Islet precursor cell (in vitro differentiated cells): ENCODE measurements around the gene TRIM67.

Source experiments
- DNase-seq: peaks from one replicate; pipeline ENCODE4 v3.0.0-alpha.2; 2018

The TRIM67 gene

GRCh38 chr1:231185391-231185790 lies 23.5 kb downstream of the TRIM67 start:
- no peak for DNase-seq

GRCh38 chr1:231186356-231187115 lies 24.7 kb downstream of the TRIM67 start:
- DNase-seq = no peak

GRCh38 chr1:231187571-231187970 lies 25.7 kb downstream of the TRIM67 start:
- DNase-seq = no peak

DNA sequence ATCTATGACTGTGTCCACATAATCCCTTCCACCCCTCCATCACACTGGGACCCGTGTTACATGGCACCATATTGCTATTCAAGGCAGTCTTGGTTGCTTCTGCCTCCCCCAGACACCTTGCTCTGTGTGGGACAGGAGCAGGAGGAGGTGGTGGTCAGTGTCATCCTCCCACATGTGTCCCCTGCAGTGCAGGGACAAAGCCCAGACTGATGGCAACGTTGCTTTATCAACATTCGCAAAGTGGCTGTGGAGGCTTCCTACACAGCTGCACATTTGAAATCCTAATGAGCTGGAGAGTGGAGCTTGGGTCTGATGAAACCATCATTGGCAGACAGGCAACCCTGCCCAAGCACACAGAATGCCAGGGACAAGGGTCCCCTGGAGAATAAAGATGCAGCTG lies 26.2 kb downstream of the TRIM67 start:
- no peak for DNase-seq

- no peak for DNase-seq
Measured at GRCh38 chr1:231188768-231189167, 26.9 kb downstream of the TRIM67 start.

DNA sequence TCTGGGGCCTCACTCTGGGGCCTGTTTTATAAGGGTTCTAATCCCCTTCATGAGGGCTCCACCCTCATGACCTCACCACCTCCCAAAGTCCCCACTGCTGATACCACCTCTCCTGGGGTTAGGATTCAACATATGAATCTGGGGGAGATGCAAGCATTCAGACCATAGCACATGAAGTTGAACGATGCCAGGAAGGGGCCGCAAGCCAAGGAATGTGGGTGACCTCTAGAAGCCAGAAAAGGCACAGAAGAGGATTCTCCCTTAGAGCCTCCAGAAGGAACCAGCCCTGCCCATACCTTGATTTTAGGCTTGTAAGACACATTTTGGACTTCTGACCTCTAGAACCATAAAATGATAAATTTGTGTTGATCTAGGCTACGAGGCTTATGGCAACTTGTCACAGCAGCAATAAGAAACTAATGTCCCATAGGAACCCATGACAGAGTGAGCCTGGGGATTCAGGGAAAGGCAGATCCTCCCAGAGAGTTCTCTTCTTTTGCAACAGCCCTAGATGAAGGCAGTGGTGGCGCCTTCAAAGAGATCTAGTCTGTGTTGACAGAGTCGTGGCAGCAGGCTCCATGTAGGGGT lies 27.9 kb downstream of the TRIM67 start:
- DNase-seq = no peak

DNA sequence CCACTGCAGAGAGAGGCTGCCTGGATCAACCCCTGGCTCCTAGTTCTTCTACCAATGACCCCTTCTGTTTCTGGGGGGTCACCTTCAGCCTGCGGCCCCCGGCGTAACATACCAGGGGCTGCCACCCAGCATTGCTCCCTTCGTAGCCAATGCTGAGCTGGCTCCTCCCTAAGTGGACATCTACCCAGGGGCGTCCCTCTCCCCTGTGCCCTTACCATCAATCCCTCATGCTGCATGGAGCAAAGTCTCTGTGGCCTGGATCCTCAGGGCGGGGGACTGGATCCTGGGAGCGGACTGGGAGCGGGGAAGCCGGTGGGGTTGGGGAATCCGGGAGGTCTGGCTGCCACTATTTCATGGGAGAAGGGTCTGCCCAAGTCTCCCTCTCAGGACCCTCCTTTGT lies 28.6 kb downstream of the TRIM67 start:
- no peak for DNase-seq

- no peak for DNase-seq
Measured at GRCh38 chr1:231192620-231193163, 30.8 kb downstream of the TRIM67 start.

- peak; percentile 35 for DNase-seq
Measured at GRCh38 chr1:231193710-231194340, 32.0 kb downstream of the TRIM67 start.

DNA sequence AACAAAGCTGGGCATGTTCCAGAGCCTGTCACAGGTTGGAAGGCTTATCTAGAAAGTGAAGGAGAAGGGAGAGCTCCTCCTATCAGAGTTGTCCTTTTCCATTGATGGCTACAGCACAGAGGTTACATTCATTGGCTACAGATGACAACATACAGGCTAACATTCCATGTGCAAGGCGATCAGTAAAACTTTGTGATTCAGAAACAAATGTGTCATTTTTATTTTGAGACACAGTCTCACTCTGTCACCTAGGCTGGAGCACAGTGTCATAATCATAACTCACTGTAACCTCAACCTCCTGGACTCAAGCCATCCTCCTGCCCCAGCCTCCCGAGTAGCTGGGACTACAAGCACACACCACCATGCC lies 32.6 kb downstream of the TRIM67 start:
- no peak for DNase-seq

DNA sequence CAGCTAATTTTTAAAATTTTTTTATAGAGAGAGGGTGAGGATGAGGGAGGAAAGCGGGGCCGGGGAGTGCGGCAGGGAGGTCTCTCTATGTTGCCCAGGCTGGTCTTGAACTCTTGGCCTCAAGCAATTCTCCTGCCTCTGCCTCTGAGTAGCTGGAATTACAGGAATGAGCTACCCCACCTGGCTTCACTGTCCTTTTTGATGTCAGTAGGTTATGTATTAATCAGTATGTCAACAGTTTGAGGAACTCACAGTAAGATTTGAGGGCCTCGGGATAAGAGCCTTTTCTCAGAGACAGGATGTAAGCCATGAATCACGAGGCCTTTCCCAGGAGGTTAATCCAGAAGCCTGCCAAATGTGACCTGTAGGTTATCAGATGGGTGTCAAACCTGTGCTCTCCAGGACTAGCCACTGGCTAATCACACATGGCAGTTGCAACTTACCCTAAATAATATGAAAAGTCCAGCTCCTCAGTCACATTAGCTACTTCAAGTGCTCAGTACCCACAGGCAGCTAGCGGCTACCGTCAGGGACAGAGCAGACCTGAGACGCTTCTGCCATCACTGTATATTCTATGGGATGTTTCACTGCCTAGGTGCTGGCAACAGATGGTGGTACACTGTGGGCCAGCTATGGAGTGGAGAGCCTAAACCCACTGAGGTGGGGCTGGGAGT lies 33.1 kb downstream of the TRIM67 start:
- DNase-seq = peak; percentile 51

GRCh38 chr1:231196307-231196706 lies 34.4 kb downstream of the TRIM67 start:
- no peak for DNase-seq

GRCh38 chr1:231196728-231197127 lies 34.9 kb downstream of the TRIM67 start:
- DNase-seq = no peak

- DNase-seq = no peak
Measured at GRCh38 chr1:231199868-231200267, 38.0 kb downstream of the TRIM67 start.

DNA sequence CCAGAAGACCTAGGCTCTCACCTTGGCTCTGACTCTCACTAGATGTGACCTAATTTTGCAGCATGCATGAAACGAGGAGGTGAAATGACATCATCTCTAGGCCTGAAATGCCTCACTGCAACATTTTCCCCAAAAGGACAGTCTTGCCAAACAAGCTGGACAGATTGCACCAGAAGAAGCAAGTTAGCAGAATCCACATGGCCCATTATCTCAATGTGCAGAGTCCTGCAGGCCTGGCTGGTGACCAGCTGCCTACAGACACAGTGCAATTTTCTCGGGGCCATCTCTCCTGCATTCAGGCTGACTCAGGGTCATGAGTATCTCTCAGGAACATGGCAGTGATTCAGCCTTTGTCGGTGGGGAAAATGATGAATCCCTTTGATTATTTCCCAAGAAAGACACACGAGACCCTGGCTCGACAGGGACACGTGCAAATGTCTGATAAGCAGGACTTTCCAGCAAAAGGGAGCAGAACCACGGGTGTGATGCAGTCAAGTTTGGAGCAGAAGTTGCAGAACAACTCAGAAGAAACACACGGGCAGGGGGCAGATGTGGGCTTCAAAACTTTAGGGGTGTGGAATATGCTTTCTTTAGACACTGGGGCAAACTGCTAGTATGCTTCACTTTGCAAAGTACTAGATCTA lies 38.7 kb downstream of the TRIM67 start:
- no peak for DNase-seq

GRCh38 chr1:231201375-231201978 lies 39.6 kb downstream of the TRIM67 start:
- DNase-seq = no peak

DNA sequence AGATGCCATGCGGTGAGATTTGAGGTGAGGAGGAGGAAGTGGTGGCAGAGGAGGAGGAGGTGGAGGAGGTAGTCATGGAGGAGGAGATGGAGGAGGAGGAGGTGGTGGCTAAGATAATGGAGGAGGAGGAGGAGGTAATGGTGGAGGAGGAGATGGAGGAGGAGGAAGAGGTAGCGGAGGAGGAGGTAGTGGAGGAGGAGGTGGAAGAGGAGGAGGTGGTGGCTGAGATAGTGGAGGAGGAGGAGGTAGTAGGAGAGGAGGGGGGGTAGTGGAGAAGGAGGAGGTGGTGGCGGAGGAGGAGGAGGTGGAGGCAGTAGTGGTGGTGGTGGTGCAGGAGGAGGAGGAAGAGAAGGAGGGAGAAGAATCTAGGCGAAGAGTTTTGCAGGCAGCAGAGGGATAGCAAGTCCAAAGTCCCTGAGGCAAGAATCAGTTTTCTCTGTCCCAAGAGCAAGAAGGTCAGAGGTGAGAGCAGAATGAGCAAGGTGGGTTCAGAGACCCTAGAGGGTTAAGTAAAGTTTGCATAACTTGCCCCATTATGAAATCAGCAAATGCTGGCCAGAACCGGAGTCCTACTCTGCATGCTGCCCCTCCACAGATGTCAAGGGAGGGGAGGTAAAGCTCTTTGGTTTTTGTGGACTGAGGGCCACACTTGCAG lies 40.2 kb downstream of the TRIM67 start:
- DNase-seq = no peak

DNA sequence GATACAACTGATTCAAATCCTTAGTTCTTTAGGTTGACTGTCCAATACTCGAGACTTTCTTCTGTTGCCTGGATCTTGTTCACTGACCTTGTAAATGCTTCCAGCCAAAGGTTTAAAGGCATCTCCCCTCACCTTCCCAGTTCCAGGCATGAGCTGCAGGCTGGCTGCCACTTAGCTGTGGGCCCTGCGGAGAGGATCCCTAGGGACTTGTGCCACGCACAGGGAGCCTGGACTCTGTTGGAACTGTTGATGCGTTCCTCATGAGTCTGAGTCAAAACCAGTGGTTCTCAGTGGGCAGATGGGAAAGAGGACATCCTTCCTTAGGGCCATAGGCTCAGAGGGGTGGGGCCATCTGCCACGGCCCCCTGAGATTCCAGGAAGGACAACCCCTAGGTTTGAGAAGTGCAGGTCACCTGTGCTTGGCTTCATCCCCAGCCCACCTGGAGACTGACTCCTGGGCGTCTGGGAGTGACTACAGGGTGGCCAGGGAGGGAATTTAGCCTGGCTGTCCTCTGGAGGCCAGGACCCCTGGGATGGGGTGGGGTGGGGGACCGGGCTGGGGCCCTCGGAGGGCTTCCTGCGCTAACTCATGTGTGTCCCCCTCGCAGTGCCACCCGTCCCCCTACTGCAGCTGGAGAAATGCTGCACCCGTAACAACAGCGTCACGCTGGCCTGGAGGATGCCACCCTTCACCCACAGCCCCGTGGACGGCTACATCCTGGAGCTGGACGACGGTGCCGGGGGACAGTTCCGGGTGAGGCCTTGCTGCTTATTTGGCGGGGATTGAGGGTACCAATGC lies 41.6 kb downstream of the TRIM67 start:
- no peak for DNase-seq

DNA sequence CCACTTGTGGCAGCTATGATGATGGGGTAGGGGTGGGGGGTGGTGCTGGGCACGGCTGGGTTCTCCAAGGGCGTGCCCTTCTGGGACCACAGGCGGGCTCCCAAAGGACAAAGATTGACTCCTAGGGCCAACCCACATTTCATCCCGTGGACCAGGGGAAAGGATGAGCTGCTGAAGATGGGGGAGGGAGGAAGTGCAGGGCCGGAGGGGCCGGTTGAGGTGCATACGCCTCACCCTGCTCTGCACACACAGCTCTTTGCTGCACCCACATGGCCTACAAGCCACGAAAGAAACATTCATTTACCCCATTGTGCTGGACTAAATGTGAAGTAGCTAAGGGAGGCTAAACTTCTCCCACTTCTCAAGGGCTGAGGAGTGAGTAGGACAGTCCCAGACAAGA lies 45.0 kb downstream of the TRIM67 start:
- DNase-seq = no peak

DNA sequence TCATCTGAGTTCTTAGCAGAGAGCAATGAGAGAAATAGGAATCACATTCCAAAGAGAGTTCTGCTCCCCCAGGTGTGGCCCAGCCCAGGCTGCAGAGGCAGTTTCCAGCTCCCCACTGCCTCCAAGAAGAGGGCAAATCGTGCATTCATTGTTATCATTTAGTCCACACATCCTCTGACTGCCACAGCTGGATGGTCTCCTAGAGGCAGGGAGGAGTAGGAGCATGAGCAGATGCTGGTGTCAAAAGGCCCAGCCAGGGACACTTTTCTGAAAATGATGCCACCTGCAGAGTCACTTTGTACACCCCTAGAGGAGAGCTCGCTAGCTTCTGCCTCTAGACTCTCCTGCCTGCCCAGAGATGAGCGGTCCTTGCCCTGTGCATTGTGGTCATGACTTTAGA lies 45.6 kb downstream of the TRIM67 start:
- DNase-seq = no peak

GRCh38 chr1:231208980-231209379 lies 47.1 kb downstream of the TRIM67 start:
- no peak for DNase-seq
